ENCODE data around the gene DOCK4.

Gene DOCK4

GRCh38 chr7:111796671-111797070 lies 409.5 kb downstream of the DOCK4 start:
- no peak for DNase-seq

GRCh38 chr7:111789870-111790269 lies 416.3 kb downstream of the DOCK4 start:
- no peak for DNase-seq

GRCh38 chr7:111789048-111789320 lies 417.2 kb downstream of the DOCK4 start:
- DNase-seq: no peak

- no peak for DNase-seq
These were observed 417.7 kb downstream of the DOCK4 start for GRCh38 chr7:111788286-111789047.

- DNase-seq: no peak
These were observed 418.5 kb downstream of the DOCK4 start for GRCh38 chr7:111787741-111788140.

- DNase-seq: no peak
These were observed 419.1 kb downstream of the DOCK4 start for GRCh38 chr7:111787099-111787498.

- DNase-seq: no peak
These were observed 421.1 kb downstream of the DOCK4 start for GRCh38 chr7:111785076-111785475.

- no peak for DNase-seq
These were observed 421.9 kb downstream of the DOCK4 start for GRCh38 chr7:111784296-111784695.

GRCh38 chr7:111783854-111784253 lies 422.3 kb downstream of the DOCK4 start:
- DNase-seq: no peak

- no peak for DNase-seq
These were observed 425.7 kb downstream of the DOCK4 start for GRCh38 chr7:111780527-111780926.

- no peak for DNase-seq
These were observed 431.0 kb downstream of the DOCK4 start for GRCh38 chr7:111775206-111775605.

GRCh38 chr7:111772716-111773115 lies 433.5 kb downstream of the DOCK4 start:
- no peak for DNase-seq

- no peak for DNase-seq
These were observed 434.6 kb downstream of the DOCK4 start for GRCh38 chr7:111771638-111772037.

GRCh38 chr7:111770116-111770515 lies 436.1 kb downstream of the DOCK4 start:
- DNase-seq: no peak

- DNase-seq: no peak
These were observed 440.2 kb downstream of the DOCK4 start for GRCh38 chr7:111765751-111766643.

GRCh38 chr7:111763221-111763801 lies 442.9 kb downstream of the DOCK4 start:
- DNase-seq: peak in 1 of 2 experiments; percentile 67

- DNase-seq: no peak
These were observed 443.4 kb downstream of the DOCK4 start for GRCh38 chr7:111762799-111763198.

- DNase-seq: no peak
These were observed 444.0 kb downstream of the DOCK4 start for GRCh38 chr7:111762211-111762610.

- DNase-seq: no peak
These were observed 446.2 kb downstream of the DOCK4 start for GRCh38 chr7:111760043-111760442.

- no peak for DNase-seq
These were observed 447.9 kb downstream of the DOCK4 start for GRCh38 chr7:111758332-111758731.

GRCh38 chr7:111756687-111757178 lies 449.5 kb downstream of the DOCK4 start:
- no peak for DNase-seq

- DNase-seq: no peak
These were observed 450.8 kb downstream of the DOCK4 start for GRCh38 chr7:111755383-111755782.

GRCh38 chr7:111753968-111754367 lies 452.2 kb downstream of the DOCK4 start:
- DNase-seq: no peak
